IPS-NIHi7 (cell line): ENCODE measurements around the gene BLOC1S2.
A peak's percentile ranks its signal among the peaks of the same experiment; 100 is the strongest.
"Not testable (repeated sequence)": the region's sequence is repeated elsewhere in the genome, so short reads cannot be mapped to it uniquely, and the experiment has no call there.

Experiments
- DNase-seq: peaks from one replicate; pipeline ENCODE4 v3.0.0; 2012; ENCODE audit warnings: mixed read lengths; ENCODE audit errors: extremely low spot score

The BLOC1S2 gene

GRCh38 chr10:100286051-100287033, at the start of gene BLOC1S2:
Gene BLOC1S2, minus strand, starts transcription at chr10:100286680. Its CDS starts 21 bp downstream, at chr10:100286659.
- peak; percentile 99 for DNase-seq

- DNase-seq: no peak
Measured at GRCh38 chr10:100334762-100335161, 48.3 kb upstream of the BLOC1S2 start.

- no peak for DNase-seq
Measured at GRCh38 chr10:100333661-100334440, 47.4 kb upstream of the BLOC1S2 start.

- DNase-seq: no peak
Measured at GRCh38 chr10:100333106-100333505, 46.6 kb upstream of the BLOC1S2 start.

GRCh38 chr10:100330079-100330478, 43.6 kb upstream of the BLOC1S2 start, which contains the start of gene PKD2L1:
Gene PKD2L1, minus strand, starts transcription at chr10:100330228. Its CDS starts 125 bp downstream, at chr10:100330103.
- no peak for DNase-seq

DNA sequence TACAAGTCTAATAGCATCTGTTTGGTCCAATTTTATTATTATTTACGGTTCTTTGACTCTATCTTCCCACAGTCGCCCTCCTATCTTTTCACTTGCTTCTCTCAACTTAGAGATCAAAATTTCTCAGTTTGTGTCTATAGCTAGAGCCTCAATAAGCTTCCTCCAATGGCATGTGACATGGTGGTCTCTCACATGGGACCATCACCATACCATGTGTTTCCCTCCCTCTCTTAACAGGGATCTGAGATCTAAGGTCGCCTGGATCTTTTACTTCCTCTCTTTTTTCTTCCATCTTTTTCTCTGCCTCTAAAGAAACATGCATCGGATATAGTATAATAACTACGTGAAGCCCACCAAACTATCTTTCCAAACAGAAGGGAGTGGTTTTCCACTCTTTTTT, 41.7 kb upstream of the BLOC1S2 start:
- DNase-seq: no peak

GRCh38 chr10:100327718-100328009, 41.2 kb upstream of the BLOC1S2 start:
- DNase-seq: no peak

DNA sequence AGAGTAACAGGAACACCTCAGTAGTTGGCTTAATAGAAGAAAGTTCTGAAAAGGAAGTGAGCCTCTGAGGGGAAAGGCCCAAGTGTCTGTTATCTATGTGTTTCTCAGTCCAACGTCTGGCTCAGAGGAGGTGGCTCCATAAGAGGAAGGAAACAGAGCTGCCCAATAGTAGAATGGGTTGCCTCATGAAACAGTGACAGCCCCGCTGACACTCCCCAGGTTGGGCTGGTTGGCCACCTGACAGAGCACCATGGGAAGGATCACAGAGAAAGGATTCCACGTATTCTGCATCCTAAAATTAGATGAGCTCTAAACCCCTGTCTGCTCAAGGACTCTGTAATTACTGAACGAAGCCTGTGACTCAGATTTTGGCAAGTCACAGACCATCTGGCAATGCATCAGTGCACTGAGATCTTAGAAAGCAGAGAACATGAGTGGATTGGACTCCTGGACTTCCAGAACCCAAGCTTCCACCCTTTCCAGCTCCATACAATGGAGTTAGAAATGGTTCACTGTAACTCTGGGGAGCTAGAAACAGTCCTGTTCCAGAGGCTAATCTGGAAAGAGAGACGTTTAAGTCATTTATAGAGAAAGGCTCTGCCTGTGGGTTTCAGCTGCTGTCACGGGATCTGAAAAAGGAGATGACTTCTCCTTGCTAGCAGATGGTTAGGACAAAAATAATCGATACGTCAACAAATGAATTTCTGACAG, 40.7 kb upstream of the BLOC1S2 start:
- DNase-seq: no peak

DNA sequence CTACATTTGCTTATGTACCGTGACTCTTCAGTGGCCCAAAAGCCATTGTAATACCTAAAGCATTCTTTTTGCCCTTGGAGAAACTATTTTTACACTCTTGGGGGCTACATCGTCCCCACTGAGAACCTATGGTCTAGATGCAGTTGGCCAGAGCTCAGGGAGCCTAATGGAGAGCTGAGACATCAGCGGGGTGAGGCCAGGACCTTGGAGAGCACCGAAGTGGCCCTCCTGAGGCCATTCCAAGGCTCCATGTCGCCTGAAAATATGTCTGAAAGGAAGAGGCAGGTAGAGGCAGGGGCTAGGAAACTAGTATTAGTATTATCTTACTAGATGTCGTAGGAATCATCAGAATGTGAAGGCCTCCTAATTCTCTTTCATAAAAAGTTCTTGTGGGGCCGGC, 38.7 kb upstream of the BLOC1S2 start:
- DNase-seq: peak; percentile 81

- DNase-seq: no peak
Measured at GRCh38 chr10:100319707-100320402, 33.4 kb upstream of the BLOC1S2 start.

DNA sequence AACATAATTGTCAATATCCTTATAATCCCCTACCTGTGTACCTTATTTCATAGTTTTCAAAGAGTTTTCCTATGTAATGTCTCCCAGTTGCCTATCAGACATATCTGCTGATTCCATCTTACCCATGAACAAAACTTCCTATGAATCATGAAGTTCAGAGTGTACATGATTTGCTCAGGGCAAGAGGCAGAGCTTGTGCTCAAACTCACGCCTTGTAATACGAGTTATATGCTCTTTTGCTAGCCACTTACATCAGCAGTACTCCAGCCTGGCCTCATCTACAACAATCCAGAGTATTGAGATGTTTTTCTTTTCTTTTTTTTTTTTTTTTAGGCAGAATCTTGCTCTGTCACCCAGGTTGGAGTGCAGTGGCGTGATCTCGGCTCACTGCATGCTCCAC, 31.7 kb upstream of the BLOC1S2 start:
- no peak for DNase-seq

GRCh38 chr10:100315615-100316014, 29.1 kb upstream of the BLOC1S2 start:
- DNase-seq: peak; percentile 31

GRCh38 chr10:100311298-100311697, 24.8 kb upstream of the BLOC1S2 start:
- DNase-seq: no peak

DNA sequence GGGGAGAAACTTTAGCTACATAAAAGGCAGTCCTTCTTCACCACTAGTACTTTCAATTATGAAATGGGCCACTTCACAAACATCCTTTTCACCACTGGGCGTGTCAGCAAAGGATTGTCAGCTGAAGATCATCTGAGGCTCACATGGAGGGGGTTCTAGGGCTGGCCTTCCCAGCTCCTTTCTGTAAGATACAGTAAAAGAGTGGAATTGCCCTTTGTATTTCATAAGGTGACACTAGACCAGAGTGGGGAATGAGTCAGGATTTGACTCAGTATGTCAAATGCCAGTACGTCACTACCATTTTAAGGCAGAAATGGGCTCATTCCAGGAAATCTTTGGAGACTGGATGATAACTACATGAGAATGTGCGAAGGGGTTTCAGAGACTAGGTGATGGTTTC, 21.2 kb upstream of the BLOC1S2 start:
- DNase-seq: no peak

GRCh38 chr10:100306861-100307260, 20.4 kb upstream of the BLOC1S2 start:
- no peak for DNase-seq

GRCh38 chr10:100304414-100304813, 17.9 kb upstream of the BLOC1S2 start:
- no peak for DNase-seq

GRCh38 chr10:100303724-100304319, 17.3 kb upstream of the BLOC1S2 start:
- DNase-seq: peak; percentile 60

DNA sequence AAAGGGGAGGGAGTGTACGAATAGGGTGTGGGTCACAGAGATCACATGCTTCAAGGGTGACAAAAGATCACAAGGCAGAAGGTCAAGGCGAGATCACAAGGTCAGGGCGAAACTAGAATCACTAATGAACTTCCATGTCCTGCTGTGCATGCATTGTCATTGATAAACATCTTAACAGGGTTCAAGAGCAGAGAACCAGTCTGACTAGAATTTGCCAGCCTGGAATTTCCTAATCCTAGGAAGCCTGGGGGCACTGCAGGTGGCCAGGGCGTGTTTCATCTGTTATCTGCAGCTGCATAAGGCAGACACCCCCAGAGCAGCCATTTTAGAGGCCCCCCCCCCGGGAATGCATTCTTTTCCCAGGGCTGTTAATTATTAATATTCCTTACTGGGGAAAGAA, 14.6 kb upstream of the BLOC1S2 start:
- DNase-seq: not testable (repeated sequence)

GRCh38 chr10:100297242-100297641, 10.8 kb upstream of the BLOC1S2 start:
- no peak for DNase-seq

DNA sequence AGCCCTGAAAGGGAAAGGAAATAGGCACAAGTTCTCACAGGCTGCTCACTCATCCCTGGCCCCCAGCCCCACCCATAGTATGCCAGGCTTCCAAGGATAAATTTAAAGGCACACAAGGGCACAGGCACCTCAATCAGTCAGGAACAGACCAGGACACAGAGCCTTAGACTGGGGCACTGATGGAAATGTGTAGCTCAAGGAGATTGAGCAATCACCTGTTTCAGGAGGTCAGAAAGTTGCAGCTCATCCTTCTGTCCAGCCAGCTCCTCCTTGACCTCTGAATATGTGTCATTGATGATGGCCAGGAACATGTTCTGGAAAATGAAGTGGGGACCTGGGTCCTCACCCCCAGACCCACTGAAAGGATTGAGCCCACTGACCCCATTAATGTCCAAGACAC, 6.6 kb upstream of the BLOC1S2 start:
- DNase-seq: no peak

DNA sequence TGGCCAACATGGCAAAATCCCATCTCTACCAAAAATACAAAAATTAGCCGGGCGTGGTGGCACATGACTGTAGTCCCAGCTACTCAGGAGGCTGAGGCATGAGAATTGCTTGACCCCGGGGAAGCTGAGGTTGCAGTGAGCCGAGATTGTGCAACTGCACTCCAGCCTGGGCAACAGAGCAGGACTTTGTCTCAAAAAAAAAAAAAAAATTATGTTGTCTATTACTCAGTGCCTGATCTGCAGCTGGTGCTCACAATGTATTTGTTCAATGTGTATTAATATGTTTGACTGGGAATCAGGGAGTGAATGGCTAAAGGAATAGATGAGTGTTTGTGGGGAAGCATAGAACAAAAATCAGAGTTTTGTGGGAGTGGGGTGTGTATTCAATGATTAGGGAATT, 5.8 kb upstream of the BLOC1S2 start:
- not testable (repeated sequence) for DNase-seq
